WERI-Rb-1 (cell line): Measurements from ENCODE around the gene SFXN2.

Source experiments
- DNase-seq: peaks from one replicate; pipeline ENCODE4 v3.0.0-alpha.2; 2020
- H3K27ac ChIP-seq: fragments of 250-450 bp; sonication (Bioruptor Pico); 2 replicates; pipeline ENCODE4 v1.5.1; 2020; ENCODE audit warnings: mild to moderate bottlenecking, moderate library complexity
- H3K27me3 ChIP-seq: fragments of 250-450 bp; sonication (Bioruptor Pico); 2 replicates; pipeline ENCODE4 v1.5.1; 2021; ENCODE audit warnings: mild to moderate bottlenecking, low read depth, moderate library complexity; ENCODE audit not compliant: insufficient read depth, severe bottlenecking
- H3K36me3 ChIP-seq: fragments of 250-450 bp; sonication (Bioruptor Pico); 2 replicates; pipeline ENCODE4 v1.5.1; 2020; ENCODE audit warnings: mild to moderate bottlenecking, moderate library complexity
- H3K4me3 ChIP-seq: 2 replicates; pipeline ENCODE4 v1.5.1; 2011; ENCODE audit warnings: low read depth, mild to moderate bottlenecking, control low read depth, low read length
- H3K9me3 ChIP-seq: fragments of 250-450 bp; sonication (Bioruptor Pico); 2 replicates; pipeline ENCODE4 v1.5.1; 2021; ENCODE audit warnings: mild to moderate bottlenecking, moderate library complexity; ENCODE audit not compliant: severe bottlenecking
- TF ChIP-seq, protein P1 (sequence below): IDR thresholded peaks from 2 replicates; pipeline ENCODE4 v1.5.1; 2011; ENCODE audit warnings: low read depth, mild to moderate bottlenecking, control low read depth, inconsistent platforms, low read length

Gene SFXN2

DNA sequence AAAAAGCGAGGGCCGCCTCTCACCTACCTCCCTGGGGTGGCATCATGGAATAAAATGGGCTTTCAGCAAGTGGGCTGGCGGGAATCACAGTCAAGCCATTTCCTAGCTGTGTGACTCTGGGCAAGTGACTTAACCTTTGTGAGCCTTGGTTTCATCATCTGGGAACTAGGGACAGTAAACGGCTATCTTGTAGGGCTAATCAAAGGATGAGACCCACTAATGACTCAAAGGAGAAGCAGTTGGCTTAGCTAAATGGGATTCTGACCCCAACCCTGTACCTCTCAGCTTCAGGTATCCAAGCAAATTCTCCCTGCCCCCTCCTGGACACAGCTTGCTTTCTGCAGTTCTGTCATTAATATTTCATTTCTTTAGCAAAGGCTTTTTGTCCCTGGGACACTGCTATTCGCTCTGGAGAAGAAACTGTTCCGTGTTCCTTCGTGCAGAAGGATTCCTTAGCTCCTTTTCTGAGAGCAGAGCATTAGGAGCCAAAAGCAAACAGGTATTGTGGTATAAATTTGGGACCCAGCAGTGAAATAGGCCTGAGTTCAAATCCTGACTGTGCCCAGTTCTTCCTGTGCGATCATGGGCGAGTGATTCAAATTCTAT lies 44.3 kb upstream of the SFXN2 start:
- no peak for DNase-seq
- no peaks in the 10 kb centered on the region for H3K27me3 ChIP-seq
- H3K9me3 ChIP-seq: no peaks in the 10 kb centered on the region
- H3K36me3 ChIP-seq: no peaks in the 10 kb centered on the region
- H3K27ac ChIP-seq: peak overlapping the region; percentile 74
- TF ChIP-seq, protein P1, sequence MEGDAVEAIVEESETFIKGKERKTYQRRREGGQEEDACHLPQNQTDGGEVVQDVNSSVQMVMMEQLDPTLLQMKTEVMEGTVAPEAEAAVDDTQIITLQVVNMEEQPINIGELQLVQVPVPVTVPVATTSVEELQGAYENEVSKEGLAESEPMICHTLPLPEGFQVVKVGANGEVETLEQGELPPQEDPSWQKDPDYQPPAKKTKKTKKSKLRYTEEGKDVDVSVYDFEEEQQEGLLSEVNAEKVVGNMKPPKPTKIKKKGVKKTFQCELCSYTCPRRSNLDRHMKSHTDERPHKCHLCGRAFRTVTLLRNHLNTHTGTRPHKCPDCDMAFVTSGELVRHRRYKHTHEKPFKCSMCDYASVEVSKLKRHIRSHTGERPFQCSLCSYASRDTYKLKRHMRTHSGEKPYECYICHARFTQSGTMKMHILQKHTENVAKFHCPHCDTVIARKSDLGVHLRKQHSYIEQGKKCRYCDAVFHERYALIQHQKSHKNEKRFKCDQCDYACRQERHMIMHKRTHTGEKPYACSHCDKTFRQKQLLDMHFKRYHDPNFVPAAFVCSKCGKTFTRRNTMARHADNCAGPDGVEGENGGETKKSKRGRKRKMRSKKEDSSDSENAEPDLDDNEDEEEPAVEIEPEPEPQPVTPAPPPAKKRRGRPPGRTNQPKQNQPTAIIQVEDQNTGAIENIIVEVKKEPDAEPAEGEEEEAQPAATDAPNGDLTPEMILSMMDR: no peak
- H3K4me3 ChIP-seq: no peak overlapping the region

DNA sequence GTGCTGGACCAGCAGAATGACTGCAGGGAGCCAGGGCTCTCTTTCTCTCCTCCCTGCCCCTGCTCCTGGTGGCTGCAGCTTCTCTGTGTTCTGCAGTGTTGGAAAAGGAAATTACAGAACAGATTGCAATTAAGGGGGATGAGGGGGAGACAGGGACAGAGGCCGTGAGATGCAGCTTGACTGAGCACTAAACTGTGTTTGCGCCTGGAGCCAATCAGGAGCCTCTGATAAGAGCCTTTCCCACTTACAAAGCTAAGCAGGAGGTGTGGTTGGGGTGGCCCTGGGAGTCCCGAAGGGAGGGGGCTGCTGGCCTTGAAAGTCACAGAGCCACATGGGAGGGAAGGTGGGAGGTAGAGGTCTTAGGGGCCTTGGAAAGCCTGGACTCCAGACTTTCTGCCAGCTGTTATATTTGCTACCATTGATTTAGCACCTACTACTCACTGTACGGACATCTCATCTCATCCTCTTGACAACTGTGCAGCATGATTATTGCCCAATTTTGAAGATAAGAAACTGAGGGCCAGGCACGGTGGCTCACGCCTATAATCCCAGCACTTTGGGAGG lies 43.5 kb upstream of the SFXN2 start:
- TF ChIP-seq, protein P1: no peak
- Histone ChIP-seq H3K9me3 (no peaks in the 10 kb centered on the region), H3K36me3 (no peaks in the 10 kb centered on the region), H3K27me3 (no peaks in the 10 kb centered on the region), H3K4me3 (no peak overlapping the region), H3K27ac (peak overlapping the region; percentile 74)
- DNase-seq: peak; percentile 89

DNA sequence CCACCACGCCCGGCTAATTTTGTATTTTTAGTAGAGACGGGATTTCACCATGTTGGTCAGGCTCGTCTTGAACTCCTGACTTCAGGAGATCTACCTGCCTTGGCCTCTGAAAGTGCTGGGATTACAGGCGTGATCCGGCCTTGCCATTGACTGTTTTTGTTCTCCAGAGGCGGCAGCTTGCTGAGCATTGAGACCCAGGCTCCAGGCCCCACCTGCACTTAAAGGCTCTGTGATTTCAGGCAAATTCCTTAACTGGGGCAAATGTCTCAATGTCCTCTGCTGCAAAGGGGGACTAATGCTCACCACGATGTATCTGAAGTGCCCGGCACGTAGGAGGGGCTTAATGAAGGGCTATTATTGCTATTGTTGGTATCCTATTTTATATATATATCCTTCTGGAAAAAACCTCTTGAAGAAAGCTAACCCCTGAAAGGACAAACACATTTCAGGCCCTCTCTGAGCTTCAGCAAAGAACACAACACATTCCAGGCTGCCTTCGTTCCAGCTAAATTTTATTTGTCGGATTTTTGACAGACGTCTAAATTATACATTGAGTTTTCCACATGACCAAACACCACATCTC lies 41.1 kb upstream of the SFXN2 start:
- H3K4me3 ChIP-seq: no peak overlapping the region
- DNase-seq: no peak
- peak overlapping the region; percentile 80 for H3K27ac ChIP-seq
- TF ChIP-seq, protein P1: no peak
- no peaks in the 10 kb centered on the region for H3K27me3 ChIP-seq
- no peaks in the 10 kb centered on the region for H3K9me3 ChIP-seq
- H3K36me3 ChIP-seq: no peaks in the 10 kb centered on the region; the same call in 1 of the 2 replicates

DNA sequence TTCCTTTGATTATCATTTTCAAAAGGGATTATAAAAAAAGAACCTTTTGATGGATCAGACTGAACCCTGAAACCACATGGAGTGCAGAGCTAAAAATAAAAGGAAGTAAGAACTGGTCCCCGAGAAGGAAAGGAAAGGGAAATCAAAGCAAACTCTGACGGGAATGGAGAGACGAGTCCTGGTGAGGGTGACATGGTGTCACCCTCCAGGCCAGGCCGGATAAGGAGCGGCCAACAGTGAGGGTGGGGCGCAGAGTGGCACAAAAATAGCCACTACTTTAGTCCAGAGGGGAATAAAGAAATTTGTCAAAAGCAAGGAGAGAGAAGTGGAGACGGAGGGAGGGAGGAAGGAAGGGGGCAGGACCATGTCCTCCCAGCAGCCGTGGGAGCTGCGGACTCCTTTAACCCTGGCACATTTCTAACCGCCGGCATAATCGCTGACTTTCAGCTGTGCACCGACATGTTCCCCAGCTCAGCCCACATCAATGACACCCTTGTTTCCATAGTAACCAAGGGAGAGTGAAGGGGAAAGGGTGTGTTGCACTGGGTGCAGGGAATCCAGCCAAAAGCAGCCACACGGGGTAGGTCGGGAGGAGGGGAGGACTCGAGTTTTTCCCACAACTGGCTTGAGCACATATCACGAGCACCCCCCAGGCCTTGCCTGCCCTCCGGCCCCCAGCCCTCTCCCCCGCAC lies 40.5 kb upstream of the SFXN2 start:
- H3K36me3 ChIP-seq: no peaks in the 10 kb centered on the region; the same call in 1 of the 2 replicates
- DNase-seq: peak; percentile 60
- peak overlapping the region; percentile 17 for H3K4me3 ChIP-seq
- no peaks in the 10 kb centered on the region for H3K27me3 ChIP-seq
- peak overlapping the region; percentile 80 for H3K27ac ChIP-seq
- H3K9me3 ChIP-seq: no peaks in the 10 kb centered on the region
- TF ChIP-seq, protein P1: no peak

DNA sequence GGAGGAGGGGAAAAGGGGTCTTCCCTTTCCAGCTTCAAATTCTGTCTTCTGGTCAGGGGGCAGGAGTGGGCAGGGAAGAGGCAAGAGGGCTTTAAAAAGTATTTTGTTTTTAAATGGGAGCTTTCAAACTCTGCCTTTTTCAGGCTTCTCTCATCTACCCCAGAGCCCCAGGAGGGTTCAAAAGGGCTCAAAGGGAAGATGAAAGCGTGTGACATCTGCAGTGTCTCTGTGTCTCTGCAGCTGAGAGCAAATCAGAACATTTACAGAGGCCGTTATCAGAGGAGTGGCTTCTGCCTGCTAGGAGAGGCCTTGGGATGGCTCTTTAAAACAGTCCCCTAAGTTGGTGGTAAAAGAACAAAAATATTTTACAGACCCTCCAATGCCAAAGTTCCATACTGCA lies 39.9 kb upstream of the SFXN2 start:
- no peak for DNase-seq
- Histone ChIP-seq H3K36me3 (peaks cover 3% of the 10 kb centered on the region), H3K27ac (peak overlapping the region; percentile 80), H3K4me3 (no peak overlapping the region), H3K27me3 (no peaks in the 10 kb centered on the region), H3K9me3 (no peaks in the 10 kb centered on the region)
- TF ChIP-seq, protein P1: no peak
